WTC11 (cell line): Measurements from ENCODE around the gene NAV3. TPM values are rescaled to one million over a fixed set of nuclear protein-coding genes. Genes with fewer than 3 reads are reported as not detected.

Experiments
- ATAC-seq: fragments of 200-7000 bp; cut with Tn5 transposase; 2 replicates; pipeline ENCODE4 v1.10.0; 2021; ENCODE audit warnings: mild to moderate bottlenecking, moderate library complexity
- CTCF ChIA-PET: fragments of 300-600 bp; sonication (Branson Sonifier 250); formaldehyde crosslinking; loops from one replicate; lab custom pipeline; 2021; ENCODE audit warnings: antibody characterized with exemption; lab: Charles Lee
- POLR2A ChIA-PET: fragments of 350-600 bp; sonication (Branson Sonifier 250); formaldehyde crosslinking; loops from one replicate; lab custom pipeline; 2021; ENCODE audit warnings: antibody characterized with exemption; lab: Charles Lee
- DNase-seq: peaks from one replicate; pipeline ENCODE4 v3.0.0; 2021; ENCODE audit warnings: low spot score
- H3K27ac Mint-ChIP-seq: 2 replicates; pipeline ENCODE4 v1.8.0; 2021; ENCODE audit warnings: mixed read lengths
- H3K27me3 Mint-ChIP-seq: 2 replicates; pipeline ENCODE4 v1.8.0; 2021; ENCODE audit warnings: low read depth, mild to moderate bottlenecking, moderate library complexity, mixed read lengths
- H3K36me3 Mint-ChIP-seq: 2 replicates; pipeline ENCODE4 v1.8.0; 2021; ENCODE audit warnings: mixed read lengths
- H3K4me1 Mint-ChIP-seq: 2 replicates; pipeline ENCODE4 v1.8.0; 2022; ENCODE audit warnings: mixed read lengths
- H3K4me3 Mint-ChIP-seq: 2 replicates; pipeline ENCODE4 v1.8.0; 2021; ENCODE audit warnings: mild to moderate bottlenecking, moderate library complexity, mixed read lengths
- H3K9me3 Mint-ChIP-seq: 2 replicates; pipeline ENCODE4 v1.8.0; 2021; ENCODE audit warnings: mixed read lengths
- AFF4 ChIP-seq: sonication (generic); formaldehyde crosslinking; IDR thresholded peaks from 2 replicates; pipeline ENCODE4 v1.8.1; 2023; ENCODE audit warnings: mild to moderate bottlenecking, missing genetic modification reagents, borderline replicate concordance
- ATF6 ChIP-seq: sonication (generic); formaldehyde crosslinking; IDR thresholded peaks from 2 replicates; pipeline ENCODE4 v1.8.1; 2023; ENCODE audit warnings: mild to moderate bottlenecking, missing genetic modification reagents
- CDX4 ChIP-seq: fragments of 250-450 bp; sonication (Bioruptor Pico); IDR thresholded peaks from 2 replicates; pipeline ENCODE4 v1.9.0; 2021; ENCODE audit warnings: moderate library complexity, mild to moderate bottlenecking, inconsistent platforms, borderline replicate concordance
- FOXP1 ChIP-seq: sonication (generic); formaldehyde crosslinking; IDR thresholded peaks from 2 replicates; pipeline ENCODE4 v1.8.0; 2022; ENCODE audit warnings: missing genetic modification reagents, mild to moderate bottlenecking, moderate library complexity, borderline replicate concordance
- FOXP4 ChIP-seq: sonication (generic); formaldehyde crosslinking; IDR thresholded peaks from 2 replicates; pipeline ENCODE4 v1.8.0; 2022; ENCODE audit warnings: mild to moderate bottlenecking, missing genetic modification reagents
- GTF2I ChIP-seq: fragments of 250-450 bp; sonication (Bioruptor Pico); conservative IDR thresholded peaks from 2 replicates; pipeline ENCODE4 v1.4.0; 2021; ENCODE audit warnings: mild to moderate bottlenecking
- IRF1 ChIP-seq: sonication (generic); formaldehyde crosslinking; IDR thresholded peaks from 2 replicates; pipeline ENCODE4 v1.8.0; 2023; ENCODE audit warnings: missing genetic modification reagents
- JAZF1 ChIP-seq: fragments of 250-450 bp; sonication (Bioruptor Pico); IDR thresholded peaks from 2 replicates; pipeline ENCODE4 v1.9.0; 2021; ENCODE audit warnings: moderate library complexity, mild to moderate bottlenecking, inconsistent platforms
- KAT7 ChIP-seq: sonication (generic); formaldehyde crosslinking; IDR thresholded peaks from 2 replicates; pipeline ENCODE4 v1.8.1; 2023; ENCODE audit warnings: missing genetic modification reagents, mild to moderate bottlenecking, borderline replicate concordance
- MLX ChIP-seq: sonication (generic); formaldehyde crosslinking; IDR thresholded peaks from 2 replicates; pipeline ENCODE4 v1.8.1; 2023; ENCODE audit warnings: mild to moderate bottlenecking, missing genetic modification reagents, moderate library complexity
- OVOL2 ChIP-seq: fragments of 250-450 bp; sonication (Bioruptor Pico); IDR thresholded peaks from 2 replicates; pipeline ENCODE4 v1.9.0; 2021; ENCODE audit warnings: mild to moderate bottlenecking, borderline replicate concordance
- PREB ChIP-seq: sonication (generic); formaldehyde crosslinking; IDR thresholded peaks from 2 replicates; pipeline ENCODE4 v1.8.1; 2022; ENCODE audit warnings: mild to moderate bottlenecking, missing genetic modification reagents, moderate library complexity, borderline replicate concordance
- SMAD3 ChIP-seq: sonication (generic); formaldehyde crosslinking; IDR thresholded peaks from 2 replicates; pipeline ENCODE4 v1.8.0; 2022; ENCODE audit warnings: missing genetic modification reagents, mild to moderate bottlenecking, borderline replicate concordance
- ZMAT4 ChIP-seq: fragments of 250-450 bp; sonication (Bioruptor Pico); IDR thresholded peaks from 2 replicates; pipeline ENCODE4 v1.9.0; 2021; ENCODE audit warnings: mild to moderate bottlenecking
- ZNF281 ChIP-seq: sonication (generic); formaldehyde crosslinking; IDR thresholded peaks from 2 replicates; pipeline ENCODE4 v1.8.0; 2023; ENCODE audit warnings: mild to moderate bottlenecking, missing genetic modification reagents
- ZNF317 ChIP-seq: sonication (generic); formaldehyde crosslinking; IDR thresholded peaks from 2 replicates; pipeline ENCODE4 v1.8.1; 2023; ENCODE audit warnings: low read depth, mild to moderate bottlenecking, moderate library complexity, missing genetic modification reagents, borderline replicate concordance
- ZNF416 ChIP-seq: fragments of 250-450 bp; sonication (Bioruptor Pico); IDR thresholded peaks from 2 replicates; pipeline ENCODE4 v1.9.0; 2021; ENCODE audit warnings: mild to moderate bottlenecking, inconsistent platforms
- total RNA-seq: library from RNA; stranded (reverse); gene quantifications from 3 replicates; pipeline ENCODE4 v1.2.3, GENCODE V29; 2021

NAV3 gene
- total RNA-seq, 1 experiment from 2014 or later = 3.3 TPM

- peaks cover 10% of the 10 kb centered on the region for H3K4me1 Mint-ChIP-seq
- no peak for DNase-seq
- no peaks in the 10 kb centered on the region for H3K36me3 Mint-ChIP-seq
- no peak overlapping the region for H3K4me3 Mint-ChIP-seq
- POLR2A ChIA-PET = no interaction called here
- CTCF ChIA-PET = no interaction called here
- no peak for ATAC-seq
- H3K27me3 Mint-ChIP-seq = no peaks in the 10 kb centered on the region
- H3K9me3 Mint-ChIP-seq = no peaks in the 10 kb centered on the region; the same call in 1 of the 2 replicates
- H3K27ac Mint-ChIP-seq = no peak overlapping the region
- no peak for TF ChIP-seq GTF2I (CRISPR knock-in tag)
- no peak for TF ChIP-seq JAZF1 (CRISPR knock-in tag)
- TF ChIP-seq CDX4 (CRISPR knock-in tag) = no peak
- no peak for TF ChIP-seq SMAD3 (CRISPR knock-in tag)
- no peak for TF ChIP-seq PREB (CRISPR knock-in tag)
- TF ChIP-seq ZNF281 = no peak
- no peak for TF ChIP-seq KAT7
- no peak for TF ChIP-seq IRF1 (CRISPR knock-in tag)
- no peak for TF ChIP-seq OVOL2 (CRISPR knock-in tag)
- TF ChIP-seq FOXP4 (CRISPR knock-in tag) = no peak
- no peak for TF ChIP-seq ATF6 (CRISPR knock-in tag)
- no peak for TF ChIP-seq MLX (CRISPR knock-in tag)
Measured at GRCh38 chr12:77841521-77841920, 10.8 kb downstream of the NAV3 start.

- Mint-ChIP-seq H3K4me3 (no peak overlapping the region), H3K27me3 (no peaks in the 10 kb centered on the region), H3K36me3 (no peaks in the 10 kb centered on the region), H3K4me1 (peaks cover 9% of the 10 kb centered on the region), H3K9me3 (no peaks in the 10 kb centered on the region; the same call in 1 of the 2 replicates), H3K27ac (no peak overlapping the region)
- ATAC-seq (no peak), DNase-seq (no peak)
- ChIA-PET POLR2A (no interaction called here), CTCF (no interaction called here)
- TF ChIP-seq ZNF416 (CRISPR knock-in tag) (no peak), MLX (CRISPR knock-in tag) (no peak), ZNF317 (CRISPR knock-in tag) (no peak), AFF4 (CRISPR knock-in tag) (no peak), ZMAT4 (CRISPR knock-in tag) (no peak), FOXP1 (CRISPR knock-in tag) (no peak)
Measured at GRCh38 chr12:77842430-77842829, 11.7 kb downstream of the NAV3 start.
